Measurements from ENCODE around the gene IGFBP7. TPM values are rescaled to one million over a fixed set of nuclear protein-coding genes. Genes with fewer than 3 reads are reported as not detected.
A peak's percentile ranks its signal among the peaks of the same experiment; 100 is the strongest.
"Not testable (repeated sequence)": the region's sequence is repeated elsewhere in the genome, so short reads cannot be mapped to it uniquely, and the experiment has no call there.

The IGFBP7 gene
- total RNA-seq, 1 donor from 2014 or later, result 482 TPM

DNA sequence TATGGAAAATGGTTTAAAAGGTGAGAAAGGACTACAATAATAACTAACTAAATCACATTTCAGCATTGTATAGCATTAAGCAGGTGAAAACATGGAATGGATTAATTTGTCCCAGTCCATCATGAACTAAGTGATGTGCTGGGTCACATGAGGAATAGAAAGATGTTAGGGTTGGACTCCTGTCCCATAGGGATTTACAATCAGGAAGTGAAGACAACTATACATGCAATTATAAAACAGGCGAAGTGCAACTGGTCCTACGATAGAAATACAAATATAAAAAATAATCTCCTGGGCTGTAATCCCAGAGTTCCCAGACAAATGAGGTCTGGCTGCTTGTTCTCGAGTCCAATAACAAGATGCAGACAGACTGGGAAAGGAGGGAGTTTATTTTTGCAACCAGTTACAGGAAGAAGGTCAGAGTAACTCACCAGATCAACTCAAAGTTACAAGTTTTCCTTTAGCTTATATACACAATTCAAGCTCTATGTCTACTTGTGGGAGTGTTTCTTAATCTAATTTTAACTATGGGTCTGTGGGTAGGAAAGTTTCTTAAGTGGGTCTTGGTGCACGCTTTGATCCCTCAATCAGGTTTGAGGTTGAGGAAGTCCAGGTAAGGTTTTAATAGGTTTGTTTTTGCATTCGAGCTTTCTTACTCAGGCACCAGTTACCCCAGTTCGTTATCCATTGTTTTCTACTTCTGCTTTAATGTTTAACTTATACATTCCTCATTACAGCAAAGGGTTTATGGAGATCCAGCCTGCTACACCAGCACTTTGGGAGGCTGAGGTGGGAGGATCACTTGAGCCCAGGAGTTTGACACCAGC lies 50.1 kb downstream of the IGFBP7 start:
- intact Hi-C loops (cut with DNase I), result no loop called here
- DNase-seq (ENCODE audit: low spot score), result no peak
- no peak for ATAC-seq

DNA sequence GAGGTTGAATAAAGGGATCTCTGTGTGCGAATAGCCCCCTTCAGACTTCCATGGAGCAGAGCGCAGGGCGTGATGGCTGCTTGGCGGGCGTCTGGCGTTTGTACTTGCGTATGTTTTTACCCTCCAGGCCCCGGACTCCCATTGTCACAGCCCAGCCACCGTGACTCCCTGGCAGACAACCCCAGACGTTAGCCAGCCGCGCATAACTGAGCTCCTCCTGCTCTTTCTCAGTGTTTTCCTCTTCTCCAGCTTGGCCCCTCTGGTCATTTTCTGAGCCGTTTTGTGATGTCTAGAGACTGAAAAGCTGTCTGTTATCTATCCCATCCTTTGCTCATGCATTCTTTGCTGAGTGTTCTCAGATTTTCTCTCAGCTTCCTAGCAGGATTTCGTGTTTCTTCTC lies 54.3 kb downstream of the IGFBP7 start:
- intact Hi-C loops (cut with DNase I), result no loop called here
- ATAC-seq, result no peak
- no peak for DNase-seq (ENCODE audit: low spot score)

DNA sequence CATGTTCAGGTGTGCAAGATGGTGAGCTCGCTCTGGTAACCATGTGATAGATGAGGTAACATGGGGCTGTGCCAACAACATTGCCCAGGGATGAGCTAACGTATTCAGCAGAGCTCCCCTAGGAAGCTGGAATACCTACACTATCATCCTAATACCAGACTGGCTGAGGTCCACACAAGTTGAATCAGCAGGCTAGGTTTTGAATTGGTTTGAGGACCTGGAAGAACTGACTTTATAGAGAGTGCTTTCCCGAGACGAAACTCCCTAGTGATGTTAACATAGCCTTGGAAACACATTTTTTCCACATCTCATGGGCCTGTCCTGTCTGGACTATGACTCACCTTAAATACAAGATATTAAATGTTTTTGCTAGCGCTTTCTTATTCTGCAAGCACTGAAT lies 56.7 kb downstream of the IGFBP7 start:
- ATAC-seq, result no peak

DNA sequence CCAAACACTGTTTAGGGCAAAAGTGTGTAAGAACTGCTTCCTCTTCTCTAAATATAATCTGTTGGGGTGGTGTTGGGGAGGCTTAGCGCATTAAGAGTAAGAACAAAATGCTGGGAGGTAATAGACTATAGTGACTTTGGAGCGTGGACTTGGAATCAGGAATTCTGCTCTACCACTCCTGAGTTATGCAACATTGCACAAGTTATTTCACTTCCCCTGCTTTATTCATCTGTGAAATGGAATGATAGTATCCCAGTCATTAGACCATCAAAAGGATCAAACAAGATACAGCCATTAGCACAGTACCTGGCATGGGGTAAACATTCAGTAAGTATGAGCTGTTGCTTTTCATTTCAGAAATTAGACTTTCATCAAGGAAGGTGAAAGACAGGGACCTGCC lies 58.7 kb downstream of the IGFBP7 start:
- DNase-seq (ENCODE audit: low spot score) (no peak), ATAC-seq (peak; percentile 9)
- intact Hi-C loops (cut with DNase I), result no loop called here

More for the DNA sequence above, 56.7 kb downstream of the IGFBP7 start:
- intact Hi-C loops (cut with DNase I), result no loop called here
- DNase-seq (ENCODE audit: low spot score), result no peak

DNA sequence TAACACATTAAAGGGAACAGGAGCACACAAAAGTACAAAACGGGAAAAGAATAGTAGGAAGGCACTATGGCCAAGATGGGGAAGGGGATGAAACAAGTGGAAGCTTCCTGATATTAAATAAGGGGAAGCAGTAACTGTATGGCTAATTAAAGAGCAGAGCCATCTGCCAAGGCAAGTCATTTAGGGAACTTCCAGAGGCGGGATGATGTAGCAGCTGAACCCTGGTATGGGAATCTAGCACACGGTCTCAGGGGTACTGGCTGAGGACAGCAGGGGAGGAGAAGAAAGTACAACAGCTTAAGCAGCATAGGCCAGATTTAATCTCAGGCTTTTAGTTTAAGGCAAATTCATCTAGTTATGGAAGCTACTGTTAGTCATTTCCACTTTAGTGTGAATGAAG lies 59.1 kb downstream of the IGFBP7 start:
- DNase-seq (ENCODE audit: low spot score) (no peak), ATAC-seq (peak; percentile 64)
- intact Hi-C loops (cut with DNase I), result no loop called here

DNA sequence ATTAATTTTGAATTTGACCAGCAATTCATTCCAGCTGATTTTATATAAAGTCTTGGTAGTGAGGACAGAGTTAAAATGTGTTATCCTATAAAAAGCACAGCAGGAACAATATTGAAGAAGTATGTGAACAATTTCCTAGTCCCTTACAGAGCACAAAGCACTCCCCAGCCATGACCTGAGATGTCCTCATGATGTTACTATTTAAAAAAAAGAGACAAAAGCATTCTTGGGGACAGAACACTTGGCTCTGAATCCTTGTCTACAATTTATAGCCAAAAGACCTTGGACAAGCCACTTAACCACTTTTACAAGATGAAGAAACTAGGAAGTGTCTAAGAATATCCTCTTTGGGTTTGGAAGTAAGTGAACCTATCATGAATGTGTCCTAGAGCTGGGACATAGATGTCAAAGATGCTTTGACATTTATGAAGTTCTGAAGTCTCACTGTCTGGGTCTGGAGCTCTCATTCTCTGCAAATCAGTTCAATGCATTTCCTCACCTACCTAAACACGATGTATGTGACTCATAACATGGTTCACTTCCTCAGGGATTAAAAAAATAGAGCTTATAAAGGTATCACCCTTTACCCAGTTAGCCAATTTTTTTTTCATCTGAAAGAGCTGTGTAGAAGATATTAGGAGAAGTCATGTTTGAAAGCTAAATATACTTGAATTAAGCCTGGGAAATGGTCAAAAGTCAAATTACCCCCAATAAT lies 61.4 kb downstream of the IGFBP7 start:
- ATAC-seq (no peak), DNase-seq (ENCODE audit: low spot score) (no peak)
- intact Hi-C loops (cut with DNase I), result no loop called here

DNA sequence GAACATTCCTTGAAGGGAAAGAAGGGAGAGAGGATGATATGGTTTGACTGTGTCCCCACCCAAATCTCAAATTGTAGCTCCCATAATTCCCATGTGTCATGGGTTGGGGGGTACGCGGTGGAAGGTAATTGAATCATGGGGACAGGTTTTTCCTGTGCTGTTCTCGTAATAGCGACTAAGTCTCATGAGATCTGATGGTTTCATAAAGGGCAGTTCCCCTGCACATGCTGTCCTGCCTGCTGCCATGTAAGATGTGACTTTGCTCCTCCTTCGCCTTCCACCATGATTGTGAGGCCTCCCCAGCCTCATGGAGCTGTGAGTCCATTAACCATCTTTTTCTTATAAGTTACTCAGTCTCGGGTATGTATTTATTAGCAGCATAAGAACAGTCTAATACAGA lies 63.1 kb downstream of the IGFBP7 start:
- ATAC-seq; DNase-seq (ENCODE audit: low spot score); intact Hi-C loops (cut with DNase I): not testable (repeated sequence)

DNA sequence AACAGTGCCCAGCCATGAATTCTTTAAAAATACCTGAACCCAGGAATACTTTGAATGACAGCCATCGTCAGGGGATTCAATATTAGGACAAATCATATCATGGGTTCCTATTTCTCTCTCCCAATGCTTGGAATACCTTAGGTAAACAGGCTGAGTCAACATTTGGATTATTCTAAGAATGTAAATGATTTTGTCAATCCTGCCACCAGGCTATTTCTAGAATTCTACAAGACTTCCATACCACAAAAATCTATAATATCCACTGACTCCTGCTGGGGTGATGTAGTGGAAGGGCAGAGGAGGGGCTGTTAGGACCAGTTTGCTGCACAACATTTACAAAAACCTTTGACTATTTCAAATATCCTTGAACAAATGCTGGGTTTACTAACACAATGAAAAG lies 65.2 kb downstream of the IGFBP7 start:
- intact Hi-C loops (cut with DNase I), result loop anchor here (2.0 kb wide), 1 partner anchor 136 kb away; no protein-coding TSS in a partner anchor
- ATAC-seq, result no peak

DNA sequence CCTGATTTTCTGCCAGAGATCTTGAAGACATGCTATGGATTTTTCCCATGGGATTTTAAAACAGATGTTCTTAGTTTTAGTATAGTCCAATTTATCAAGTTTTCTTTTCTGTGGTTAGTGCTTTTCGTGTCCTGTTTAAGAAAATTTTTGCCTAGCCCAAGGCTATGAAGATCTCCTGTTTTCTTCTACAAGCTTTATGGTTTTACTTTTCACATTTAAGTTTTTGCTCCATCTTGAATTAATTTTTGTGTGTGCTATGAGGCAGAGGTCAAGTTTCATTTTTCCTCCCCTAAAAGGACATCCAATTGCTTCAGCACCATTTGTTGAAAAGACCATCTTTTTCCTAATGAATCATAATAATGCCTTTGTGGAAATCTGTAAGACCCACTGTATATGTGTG lies 65.9 kb downstream of the IGFBP7 start:
- ATAC-seq (peak; percentile 64), DNase-seq (ENCODE audit: low spot score) (no peak)
- intact Hi-C loops (cut with DNase I), result loop anchor here (2.0 kb wide), 1 partner anchor 135 kb away; no protein-coding TSS in a partner anchor

More for the DNA sequence above, 65.2 kb downstream of the IGFBP7 start:
- DNase-seq (ENCODE audit: low spot score), result no peak

DNA sequence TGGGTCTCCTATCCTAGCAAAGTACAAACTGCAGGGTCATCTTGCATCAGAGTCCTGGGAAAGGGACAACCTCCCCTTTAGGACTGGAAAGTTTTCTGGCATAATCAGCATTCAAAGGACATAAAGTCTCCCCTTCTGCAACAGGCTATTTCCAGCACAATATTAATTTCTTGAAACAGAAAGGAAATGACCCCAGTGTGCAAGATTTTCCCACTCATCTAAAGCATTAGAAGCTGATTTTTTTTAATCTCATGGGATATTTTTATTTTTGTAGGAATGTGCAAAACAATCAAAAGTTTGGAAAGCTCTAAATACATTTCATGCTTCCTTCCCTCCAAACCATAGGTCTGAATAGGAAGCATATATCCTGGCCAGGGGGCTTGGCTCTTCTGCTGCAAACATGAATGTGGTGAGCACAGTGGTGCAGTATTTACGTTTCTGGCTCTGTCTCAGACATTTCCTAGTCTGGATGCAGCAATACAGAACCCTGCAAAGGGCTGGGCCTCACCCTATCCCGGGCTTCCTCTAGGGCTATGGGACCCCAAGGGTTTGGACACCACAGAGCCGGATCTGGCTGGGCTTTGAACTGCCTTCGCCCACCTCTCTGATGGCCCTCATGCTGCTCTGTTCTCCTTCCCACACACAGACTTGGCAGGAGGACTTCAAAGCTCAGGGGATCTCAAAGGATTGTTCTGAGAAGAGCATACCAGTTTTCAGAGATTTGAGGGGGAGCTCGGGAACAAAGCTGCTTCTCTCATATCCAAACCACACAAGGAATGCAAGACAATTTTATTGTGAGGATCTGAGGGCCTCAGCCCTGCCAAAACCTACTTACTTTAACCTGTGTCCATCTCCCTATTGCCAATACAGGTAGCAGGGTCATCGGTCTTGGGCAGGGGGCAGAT lies 66.6 kb downstream of the IGFBP7 start:
- intact Hi-C loops (cut with DNase I), result loop anchor here (2.0 kb wide), 1 partner anchor 135 kb away; no protein-coding TSS in a partner anchor
- DNase-seq (ENCODE audit: low spot score), result no peak
- ATAC-seq, result peak; percentile 93

DNA sequence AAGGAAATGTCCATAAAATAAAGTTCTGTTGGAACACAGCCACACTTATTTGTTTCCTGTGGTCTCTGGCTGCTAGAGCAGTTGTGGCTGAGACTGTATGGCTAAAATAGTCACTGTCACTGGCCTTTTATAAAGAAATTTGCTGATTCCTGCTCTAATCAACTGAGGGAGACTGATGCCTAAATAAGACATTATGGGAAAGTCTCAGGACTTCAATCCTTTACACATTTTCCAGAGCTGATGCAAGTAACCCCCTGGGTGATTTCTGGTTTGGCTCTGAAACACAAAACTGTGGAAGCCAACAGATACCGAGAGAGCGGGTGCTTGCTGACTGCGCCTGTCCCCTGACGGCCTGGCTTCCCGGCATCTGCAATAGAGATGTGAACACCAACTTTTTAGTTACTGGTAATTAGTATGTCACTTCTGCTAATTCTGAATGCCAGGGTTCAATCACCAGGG lies 67.4 kb downstream of the IGFBP7 start:
- ATAC-seq (peak; percentile 82), DNase-seq (ENCODE audit: low spot score) (peak; percentile 72)
- intact Hi-C loops (cut with DNase I), result no loop called here

DNA sequence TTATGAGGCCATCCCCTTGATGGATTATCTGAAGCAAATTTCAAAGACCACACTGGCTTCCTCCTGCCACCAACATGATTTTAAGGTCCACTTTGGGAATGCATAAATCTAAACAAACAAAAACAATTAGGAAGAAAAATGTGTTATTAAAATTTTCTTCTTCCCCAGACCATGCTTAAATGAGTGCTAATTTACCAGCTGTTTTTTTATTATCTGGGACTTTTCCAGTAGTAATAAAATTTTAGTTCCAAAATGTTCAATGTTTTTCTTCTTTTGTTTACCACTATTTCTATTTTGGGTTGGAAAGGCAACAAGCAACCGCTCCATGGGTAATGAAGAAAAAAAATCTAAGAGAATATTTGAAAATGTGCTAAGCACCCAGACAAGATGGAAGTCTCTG lies 69.2 kb downstream of the IGFBP7 start:
- DNase-seq (ENCODE audit: low spot score) (no peak), ATAC-seq (no peak)
- intact Hi-C loops (cut with DNase I), result no loop called here

DNA sequence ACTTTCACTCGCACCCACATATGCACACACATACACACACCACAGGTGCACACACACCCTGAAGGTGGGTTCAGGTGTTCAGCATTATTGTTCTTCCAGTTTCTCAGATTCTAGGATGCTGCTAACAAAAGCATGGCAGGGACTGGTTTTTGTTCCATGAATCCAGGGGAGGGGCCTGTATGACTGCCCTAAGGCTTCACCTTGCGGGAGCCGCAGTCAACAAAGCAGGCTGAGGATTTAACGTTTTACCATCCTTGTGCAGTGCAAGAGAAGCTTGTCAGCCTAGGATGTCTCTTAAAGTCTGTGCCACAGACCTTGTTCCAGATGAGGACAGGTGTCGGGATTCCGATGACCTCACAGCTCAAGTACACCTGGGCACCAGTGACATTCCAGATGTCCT lies 69.7 kb downstream of the IGFBP7 start:
- intact Hi-C loops (cut with DNase I), result no loop called here

DNA sequence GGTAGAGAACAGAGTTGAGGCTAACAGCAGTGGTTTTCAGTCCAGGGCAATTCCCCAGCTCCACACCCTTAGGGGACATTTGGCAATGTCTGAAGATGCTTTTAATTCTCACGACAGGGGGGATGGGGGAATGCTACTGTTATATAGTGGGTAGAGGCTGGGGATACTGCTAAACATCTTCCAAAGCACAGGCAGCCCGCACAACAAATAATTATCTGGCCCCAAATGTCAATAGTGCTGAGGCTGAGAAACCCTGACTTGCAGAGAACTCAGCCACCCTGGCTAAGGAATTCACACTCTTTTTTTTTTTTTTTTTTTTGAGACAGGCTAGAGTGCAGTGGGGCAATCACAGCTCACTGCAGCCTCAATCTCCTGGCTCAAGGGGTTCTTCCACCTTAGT lies 70.8 kb downstream of the IGFBP7 start:
- DNase-seq (ENCODE audit: low spot score) (no peak), ATAC-seq (no peak)
- intact Hi-C loops (cut with DNase I), result no loop called here

More for the DNA sequence above, 69.7 kb downstream of the IGFBP7 start:
- ATAC-seq (no peak), DNase-seq (ENCODE audit: low spot score) (no peak)

DNA sequence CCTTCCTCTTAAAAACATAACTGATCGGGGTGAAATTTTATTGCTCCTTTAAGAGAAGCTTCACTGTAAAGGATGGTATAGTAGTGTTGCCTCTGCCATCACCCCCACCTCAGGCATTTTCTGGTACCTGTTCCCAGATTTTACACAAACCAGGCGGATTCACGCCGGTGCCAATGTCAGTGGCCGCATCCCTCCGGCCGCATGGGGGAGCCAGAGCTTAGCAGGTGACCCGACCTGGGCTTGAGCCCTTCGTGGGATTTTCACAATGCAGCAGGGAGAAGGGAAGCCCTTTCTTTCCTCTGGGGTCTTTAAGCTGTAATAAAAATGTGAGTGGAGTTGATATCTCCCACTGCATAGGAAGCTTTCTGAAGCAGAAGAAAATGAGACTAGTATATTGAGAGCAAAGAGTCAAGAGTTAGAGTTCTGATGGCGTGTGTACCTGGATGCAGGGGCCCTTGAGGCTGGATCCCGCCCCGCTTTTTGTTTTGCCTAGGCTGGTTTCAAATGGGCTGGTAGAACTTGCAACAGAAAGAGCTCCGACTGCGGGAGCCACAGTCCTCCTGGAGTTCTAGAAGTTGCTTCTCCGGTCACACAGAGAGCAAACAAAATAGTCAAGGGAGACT lies 72.1 kb downstream of the IGFBP7 start:
- peak; percentile 64 for ATAC-seq
- intact Hi-C loops (cut with DNase I), result no loop called here
- DNase-seq (ENCODE audit: low spot score), result peak; percentile 82

DNA sequence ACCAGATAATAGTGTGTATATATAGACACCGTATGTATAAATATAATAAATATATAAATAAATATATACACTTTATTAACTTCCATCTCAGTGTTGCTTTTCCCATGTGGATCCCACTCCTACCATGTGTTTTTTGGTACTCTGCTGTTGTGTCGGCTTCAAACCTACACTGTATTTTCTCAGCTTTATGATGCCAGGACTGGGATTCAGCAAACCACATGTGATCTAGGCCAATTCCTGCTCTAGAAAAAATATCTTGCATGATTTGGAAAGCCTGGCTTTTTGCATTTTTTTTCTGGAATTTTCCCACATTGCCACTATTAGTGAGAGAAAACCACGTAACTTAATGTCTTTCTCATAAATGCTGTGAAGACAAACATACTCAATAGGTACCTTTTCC lies 75.7 kb downstream of the IGFBP7 start:
- intact Hi-C loops (cut with DNase I), result no loop called here
- no peak for DNase-seq (ENCODE audit: low spot score)
- no peak for ATAC-seq

DNA sequence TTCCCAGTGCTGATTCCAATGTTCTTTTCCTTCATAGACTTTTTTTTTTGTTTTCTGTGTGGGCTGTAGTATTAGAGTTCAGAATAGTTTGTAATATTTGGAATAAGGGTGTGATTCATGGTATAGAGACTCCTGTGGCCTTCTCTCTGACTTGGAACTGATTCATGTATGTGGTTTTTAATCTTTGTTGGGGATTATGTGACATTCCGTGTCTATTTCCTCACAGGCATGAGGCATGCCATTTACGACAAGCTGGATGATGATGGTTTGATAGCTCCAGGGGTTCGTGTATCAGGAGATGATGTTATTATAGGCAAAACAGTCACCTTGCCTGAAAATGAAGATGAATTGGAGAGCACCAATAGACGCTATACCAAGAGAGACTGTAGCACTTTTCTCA lies 87.1 kb downstream of the IGFBP7 start:
- DNase-seq (ENCODE audit: low spot score) (no peak), ATAC-seq (no peak)
- intact Hi-C loops (cut with DNase I), result no loop called here

DNA sequence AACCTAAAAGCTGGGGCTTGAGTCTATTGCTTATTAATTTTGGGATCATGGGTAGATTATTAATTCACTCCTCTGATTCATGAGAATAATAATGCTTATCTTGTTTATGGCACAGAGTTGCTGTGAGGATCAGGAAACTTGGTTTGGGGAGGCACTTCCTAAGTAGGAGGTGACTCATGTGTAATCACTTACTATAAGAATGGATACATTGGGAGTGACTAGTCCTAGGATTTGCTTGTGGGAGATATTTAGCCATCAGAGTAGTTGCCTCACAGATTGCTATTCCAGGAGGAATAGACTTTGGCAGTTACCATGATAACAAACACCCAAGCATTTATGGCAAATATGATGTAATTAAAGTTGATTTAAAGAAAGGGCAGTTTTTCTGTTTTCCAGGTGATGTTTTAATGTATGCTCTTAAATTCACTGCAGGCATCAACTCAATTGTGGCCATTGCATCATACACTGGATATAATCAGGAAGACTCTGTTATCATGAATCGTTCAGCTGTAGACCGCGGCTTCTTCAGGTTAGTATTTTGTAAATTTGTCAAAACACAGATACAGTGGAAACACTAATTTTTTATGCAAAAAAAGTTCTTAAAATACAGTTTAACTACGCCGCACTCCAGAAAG lies 89.6 kb downstream of the IGFBP7 start:
- ATAC-seq (no peak), DNase-seq (ENCODE audit: low spot score) (no peak)
- intact Hi-C loops (cut with DNase I), result no loop called here
